HepG2 (cell line): ENCODE measurements around the gene ZDHHC18. TPM values are rescaled to one million over a fixed set of nuclear protein-coding genes. Genes with fewer than 3 reads are reported as not detected.

ENCODE experiments used
- ARID5B ChIP-seq: IDR thresholded peaks from 2 replicates; pipeline ENCODE4 v1.4.0; 2020; ENCODE audit warnings: mild to moderate bottlenecking, missing genetic modification reagents
- CTCF ChIP-seq: sonication (generic); formaldehyde crosslinking; IDR thresholded peaks from 2 replicates; pipeline ENCODE4 v1.5.0; 2020; ENCODE audit warnings: mild to moderate bottlenecking, missing genetic modification reagents, moderate library complexity
- HDAC6 ChIP-seq: fragments of 200-600 bp; sonication (generic); IDR thresholded peaks from 2 replicates; pipeline ENCODE4 v1.7.0; 2017; ENCODE audit warnings: mild to moderate bottlenecking, antibody characterized with exemption, low read length, low read depth
- IRF2 ChIP-seq: IDR thresholded peaks from 2 replicates; pipeline ENCODE4 v1.6.1; 2018; ENCODE audit warnings: missing genetic modification reagents, missing compliant biosample characterization
- NFE2L1 ChIP-seq: sonication (generic); formaldehyde crosslinking; IDR thresholded peaks from 2 replicates; pipeline ENCODE4 v1.4.0; 2020; ENCODE audit warnings: missing genetic modification reagents, mild to moderate bottlenecking, borderline replicate concordance
- ZHX2 ChIP-seq, 2 experiments: sonication (generic) in 1 of 2; formaldehyde crosslinking in 1 of 2; IDR thresholded peaks; 2 replicates each; pipeline versions ENCODE4 v1.6.1 to v1.9.0; 2014 to 2022; ENCODE audit warnings: antibody characterized with exemption in 1 of 2, borderline replicate concordance in 1 of 2, inconsistent platforms in 1 of 2, low read depth in 1 of 2, missing genetic modification reagents in 1 of 2
- ZNF407 ChIP-seq: sonication (generic); formaldehyde crosslinking; IDR thresholded peaks from one replicate; pipeline ENCODE4 v1.5.1; 2020; ENCODE audit warnings: mild to moderate bottlenecking, missing genetic modification reagents; ENCODE audit errors: not compliant biosample characterization
- ZNF709 ChIP-seq: sonication (generic); formaldehyde crosslinking; IDR thresholded peaks from 2 replicates; pipeline ENCODE4 v1.5.0; 2020; ENCODE audit warnings: mild to moderate bottlenecking, missing genetic modification reagents
- polyA plus RNA-seq, 8 experiments: library from polyadenylated mRNA; depleted of rRNA in 3 of 8; stranded (reverse) in 7 of 8; unstranded in 1 of 8; fragments of >200 nt; fragmentation: Illumina TruSeq in 4 of 8; extraction: Trizol in 4 of 8; gene quantifications; 2 replicates each; pipeline versions ENCODE4 v1.2.1 to v1.2.3, GENCODE V29; 2011 to 2016; ENCODE audit warnings: low read depth in 4 of 8, missing spikeins in 1 of 8, mixed read lengths in 1 of 8; ENCODE audit not compliant: insufficient read depth in 1 of 8
- total RNA-seq, 5 experiments: library from RNA; depleted of rRNA; stranded (reverse); fragments of >200 nt; fragmentation: Illumina TruSeq; extraction: Trizol; gene quantifications; 2 replicates each; pipeline ENCODE4 v1.2.3, GENCODE V29; 2016; ENCODE audit warnings: low read depth in 1 of 5

The ZDHHC18 gene
- total and polyA plus RNA-seq, 2 of the 13 experiments (the other 11 are each of a cell fraction or from before 2014, with no cell fraction given), result 13.2 to 35.3 TPM

- TF ChIP-seq ZHX2 (IDR thresholded peaks at IDR 0.05; ENCODE audit: low read depth) (no peak), ZHX2 (CRISPR knock-in tag; IDR thresholded peaks at IDR 0.05; ENCODE audit: borderline replicate concordance) (no peak), HDAC6 (no peak), NFE2L1 (CRISPR knock-in tag) (no peak), ARID5B (CRISPR knock-in tag) (0 out of 2 replicates have a peak, but pooled peaks have one; percentile 17), ZNF407 (no peak), ZNF709 (no peak), CTCF (peak; percentile 93), IRF2 (CRISPR knock-in tag) (peak; percentile 63)
Observed at GRCh38 chr1:26853156-26853555, 26.7 kb downstream of the ZDHHC18 start (continued).
